Suprapubic skin (tissue), 3 donors: Measurements from ENCODE around the gene RTL1.

ENCODE experiments used
- CTCF ChIP-seq, 2 donors: fragments of 200-600 bp in 1 of 2; fragments of 450-650 bp in 1 of 2; sonication (generic) in 1 of 2; IDR thresholded peaks; one replicate each; pipeline ENCODE4 v1.5.1; 2016 to 2019; ENCODE audit warnings: antibody characterized with exemption in 2 of 2, mild to moderate bottlenecking in 1 of 2, moderate library complexity in 1 of 2
- EP300 ChIP-seq: sonication (generic); formaldehyde crosslinking; IDR thresholded peaks from one replicate; pipeline ENCODE4 v1.6.1; 2017; ENCODE audit warnings: antibody characterized with exemption
- POLR2A ChIP-seq, 2 donors: fragments of 450-650 bp; IDR thresholded peaks; one replicate each; pipeline ENCODE4 v1.6.1; 2017; ENCODE audit warnings: antibody characterized with exemption in 2 of 2, mild to moderate bottlenecking in 2 of 2, moderate library complexity in 2 of 2

GRCh38 chr14:100901391-100902183 is 1.9 kb downstream of the RTL1 start:
- no peak for TF ChIP-seq POLR2A (IDR thresholded peaks at IDR 0.05)
- no peak for TF ChIP-seq CTCF (IDR thresholded peaks at IDR 0.05)
- TF ChIP-seq EP300, result no peak
